Activated CD4-positive, alpha-beta T cell treated with anti-CD3 and anti-CD28 coated beads for 36 hours (primary cell): ENCODE data around the gene LNP1. TPM values are rescaled to one million over a fixed set of nuclear protein-coding genes. Genes with fewer than 3 reads are reported as not detected.
A peak's percentile ranks its signal among the peaks of the same experiment; 100 is the strongest.
"Not testable (repeated sequence)": the region's sequence is repeated elsewhere in the genome, so short reads cannot be mapped to it uniquely, and the experiment has no call there.

Experiments used
- ATAC-seq: fragments of 200-7000 bp; cut with Tn5 transposase; one replicate; pipeline ENCODE4 v1.10.0; 2021; ENCODE audit warnings: mild to moderate bottlenecking, moderate library complexity
- CTCF ChIA-PET: fragments of 350-600 bp; sonication (Branson Sonifier 250); formaldehyde crosslinking; loops from one replicate; lab custom pipeline; 2021; ENCODE audit warnings: antibody characterized with exemption; lab: Charles Lee
- POLR2A ChIA-PET: fragments of 350-600 bp; sonication (Branson Sonifier 250); formaldehyde crosslinking; loops from one replicate; lab custom pipeline; 2021; ENCODE audit warnings: antibody characterized with exemption, inconsistent platforms; lab: Charles Lee
- DNase-seq: peaks from one replicate; pipeline ENCODE4 v3.0.0-alpha.2; 2020
- H3K27ac Mint-ChIP-seq: one replicate; pipeline ENCODE4 v1.8.0; 2021; ENCODE audit warnings: mixed read lengths
- H3K27me3 Mint-ChIP-seq: one replicate; pipeline ENCODE4 v1.8.0; 2021; ENCODE audit warnings: mixed read lengths
- H3K36me3 Mint-ChIP-seq: one replicate; pipeline ENCODE4 v1.8.0; 2021; ENCODE audit warnings: low read depth, mixed read lengths
- H3K4me1 Mint-ChIP-seq: one replicate; pipeline ENCODE4 v1.8.0; 2021; ENCODE audit warnings: mixed read lengths
- H3K4me3 Mint-ChIP-seq: one replicate; pipeline ENCODE4 v1.8.0; 2021; ENCODE audit warnings: mild to moderate bottlenecking, moderate library complexity, mixed read lengths
- H3K9me3 Mint-ChIP-seq: one replicate; pipeline ENCODE4 v1.8.0; 2021; ENCODE audit warnings: low read depth, mixed read lengths
- intact Hi-C, 2 experiments: fragments of 100-400 bp; cut with DNase I in 1 of 2; cut with micrococcal nuclease in 1 of 2; formaldehyde crosslinking; loops; one replicate each; pipeline versions ENCODE4 v1.14.2 to v1.15.1; 2022 to 2024; cut with DNase I, micrococcal nuclease
- total RNA-seq, 2 experiments: library from RNA; stranded (reverse); gene quantifications; one replicate each; pipeline ENCODE4 v1.2.3, GENCODE V29; 2021

The LNP1 gene
- total RNA-seq, 2 experiments from 2014 or later, result 1.7 TPM

DNA sequence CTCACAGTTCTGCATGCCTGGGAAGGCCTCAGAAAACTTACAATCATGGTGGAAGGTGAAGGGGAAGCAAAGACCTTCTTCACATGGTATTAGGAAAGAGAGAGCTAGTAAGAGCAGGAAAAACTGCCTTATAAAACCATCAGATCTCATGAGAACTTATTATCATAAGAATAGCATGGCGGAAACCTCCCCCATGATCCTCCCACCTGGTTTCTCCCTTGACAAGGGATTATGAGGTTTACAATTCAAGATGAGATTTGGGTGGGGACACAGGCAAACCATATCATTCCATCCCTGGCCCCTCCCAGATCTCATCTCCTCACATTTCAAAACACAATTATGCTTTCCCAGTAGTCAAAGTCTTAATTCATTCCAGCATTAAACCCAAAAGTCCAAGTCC, 56.5 kb downstream of the LNP1 start:
- Mint-ChIP-seq H3K36me3 (no peaks in the 10 kb centered on the region), H3K27me3 (no peaks in the 10 kb centered on the region), H3K4me1 (no peaks in the 10 kb centered on the region), H3K27ac (no peak overlapping the region), H3K9me3 (no peaks in the 10 kb centered on the region), H3K4me3 (no peak overlapping the region)
- CTCF ChIA-PET, result interaction anchor here (0.7 to 1.0 kb wide), 2 partner anchors 43 to 133 kb away, joined by 3 read pairs; no protein-coding TSS in a partner anchor
- intact Hi-C loops, result no loop called here
- POLR2A ChIA-PET, result no interaction called here
- DNase-seq, result no peak
- ATAC-seq, result no peak

DNA sequence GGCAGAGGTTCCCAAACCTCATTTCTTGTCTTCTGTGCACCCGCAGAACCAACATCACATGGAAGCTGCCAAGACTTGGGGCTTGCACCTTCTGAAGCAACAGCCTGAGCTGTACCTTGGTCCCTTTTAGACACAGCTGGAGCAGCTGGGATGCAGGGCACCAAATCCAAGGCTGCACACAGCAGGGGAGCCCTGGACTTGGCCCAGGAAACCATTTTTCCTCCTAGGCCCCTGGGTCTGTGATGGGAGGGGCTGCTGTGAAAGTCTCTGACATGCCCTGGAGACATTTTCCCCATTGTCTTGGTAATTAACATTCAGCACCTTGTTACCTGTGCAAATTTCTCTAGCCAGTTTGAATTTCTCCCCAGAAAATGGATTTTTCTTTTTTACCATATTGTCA, 57.5 kb downstream of the LNP1 start:
- Mint-ChIP-seq H3K4me3 (no peak overlapping the region), H3K9me3 (no peaks in the 10 kb centered on the region)
- CTCF ChIA-PET, result interaction anchor here (1.4 kb wide), 1 partner anchor 17 kb away, joined by 3 read pairs; no protein-coding TSS in a partner anchor

GRCh38 chr3:100463002-100463401, 61.7 kb downstream of the LNP1 start:
- intact Hi-C loops, result loop anchor here (1.0 to 5.0 kb wide), 5 partner anchors 127 to 919 kb away; no protein-coding TSS in a partner anchor
- CTCF ChIA-PET, result interaction anchor here (0.5 to 5.0 kb wide), 26 partner anchors 12 to 845 kb away, joined by 3 to 73 read pairs (median 3); partner anchors contain the start of gene TMEM45A
- ATAC-seq (peak; percentile 94), DNase-seq (peak; percentile 22)
- H3K27ac Mint-ChIP-seq, result no peak overlapping the region
- no peaks in the 10 kb centered on the region for H3K4me1 Mint-ChIP-seq
- H3K9me3 Mint-ChIP-seq, result peaks cover 3% of the 10 kb centered on the region
- H3K27me3 Mint-ChIP-seq, result peaks cover 2% of the 10 kb centered on the region
- POLR2A ChIA-PET, result interaction anchor here (0.6 kb wide), 2 partner anchors 69 to 157 kb away, joined by 3 read pairs; no protein-coding TSS in a partner anchor
- no peak overlapping the region for H3K4me3 Mint-ChIP-seq
- no peaks in the 10 kb centered on the region for H3K36me3 Mint-ChIP-seq

More for the DNA sequence above, 57.5 kb downstream of the LNP1 start:
- no peak for ATAC-seq
- Mint-ChIP-seq H3K27ac (no peak overlapping the region), H3K27me3 (peaks cover 2% of the 10 kb centered on the region), H3K36me3 (no peaks in the 10 kb centered on the region), H3K4me1 (no peaks in the 10 kb centered on the region)
- POLR2A ChIA-PET, result no interaction called here
- intact Hi-C loops, result no loop called here
- DNase-seq, result no peak

DNA sequence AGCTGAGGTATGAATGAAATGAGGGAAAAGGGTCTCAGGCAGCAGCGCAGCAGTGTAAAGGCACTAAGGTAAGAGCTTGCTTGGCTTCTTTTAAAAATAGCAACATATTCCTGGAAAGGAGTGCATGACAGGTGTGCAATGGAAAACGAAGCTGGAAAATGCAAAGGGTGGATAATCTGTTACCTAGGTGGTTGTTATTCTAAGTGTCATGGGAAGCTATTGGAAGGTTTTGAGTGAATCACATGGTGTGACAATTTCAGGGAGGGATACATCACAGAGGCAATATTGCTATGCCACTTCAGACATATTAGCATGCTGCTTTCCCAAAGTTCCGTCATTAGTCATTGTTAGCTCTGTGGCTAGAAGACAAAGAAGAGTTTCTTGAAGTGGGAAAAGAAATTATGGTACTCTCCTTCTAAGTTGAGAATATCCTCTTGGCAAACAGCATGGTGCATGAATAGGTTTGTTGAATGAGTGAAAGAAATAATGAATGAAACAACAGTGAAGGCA, 62.4 kb downstream of the LNP1 start:
- H3K36me3 Mint-ChIP-seq, result peaks cover 2% of the 10 kb centered on the region
- H3K9me3 Mint-ChIP-seq, result peaks cover 7% of the 10 kb centered on the region
- peaks cover 2% of the 10 kb centered on the region for H3K27me3 Mint-ChIP-seq
- intact Hi-C loops, result loop anchor here (1.0 to 5.0 kb wide), 5 partner anchors 127 to 919 kb away; no protein-coding TSS in a partner anchor
- H3K4me1 Mint-ChIP-seq, result no peaks in the 10 kb centered on the region
- ChIA-PET POLR2A (interaction anchor here (0.6 kb wide), 3 partner anchors 69 to 574 kb away, joined by 3 read pairs; no protein-coding TSS in a partner anchor), CTCF (interaction anchor here (0.6 to 5.0 kb wide), 12 partner anchors 15 to 282 kb away, joined by 3 to 73 read pairs (median 4); no protein-coding TSS in a partner anchor)
- DNase-seq (no peak), ATAC-seq (no peak)
- H3K27ac Mint-ChIP-seq, result no peak overlapping the region
- H3K4me3 Mint-ChIP-seq, result no peak overlapping the region

GRCh38 chr3:100465892-100466777, 64.8 kb downstream of the LNP1 start:
- intact Hi-C loops, result no loop called here
- ChIA-PET POLR2A (no interaction called here), CTCF (interaction anchor here (0.6 to 1.3 kb wide), 5 partner anchors 16 to 245 kb away, joined by 3 to 4 read pairs (median 3); no protein-coding TSS in a partner anchor)
- peak; percentile 52 for ATAC-seq
- Mint-ChIP-seq H3K27ac (no peak overlapping the region), H3K4me3 (no peak overlapping the region), H3K36me3 (peaks cover 6% of the 10 kb centered on the region), H3K9me3 (peaks cover 14% of the 10 kb centered on the region), H3K4me1 (no peaks in the 10 kb centered on the region), H3K27me3 (peaks cover 2% of the 10 kb centered on the region)
- DNase-seq, result no peak

- Mint-ChIP-seq H3K9me3 (peaks cover 14% of the 10 kb centered on the region), H3K36me3 (peaks cover 6% of the 10 kb centered on the region), H3K4me1 (no peaks in the 10 kb centered on the region), H3K27me3 (peaks cover 2% of the 10 kb centered on the region), H3K4me3 (no peak overlapping the region), H3K27ac (no peak overlapping the region)
- ChIA-PET POLR2A (no interaction called here), CTCF (interaction anchor here (1.3 to 1.5 kb wide), 2 partner anchors 122 to 124 kb away, joined by 3 to 4 read pairs; no protein-coding TSS in a partner anchor)
- no peak for DNase-seq
- intact Hi-C loops, result no loop called here
- ATAC-seq, result no peak
Observed at GRCh38 chr3:100467133-100467532, 65.8 kb downstream of the LNP1 start.

GRCh38 chr3:100468676-100469075, 67.3 kb downstream of the LNP1 start:
- peaks cover 6% of the 10 kb centered on the region for H3K36me3 Mint-ChIP-seq
- no peak overlapping the region for H3K4me3 Mint-ChIP-seq
- DNase-seq, result no peak
- peaks cover 14% of the 10 kb centered on the region for H3K9me3 Mint-ChIP-seq
- H3K4me1 Mint-ChIP-seq, result no peaks in the 10 kb centered on the region
- no peak for ATAC-seq
- no peak overlapping the region for H3K27ac Mint-ChIP-seq
- intact Hi-C loops, result no loop called here
- peaks cover under 1% of the 10 kb centered on the region for H3K27me3 Mint-ChIP-seq
- ChIA-PET CTCF (interaction anchor here (0.7 to 1.5 kb wide), 3 partner anchors 63 to 123 kb away, joined by 3 to 4 read pairs (median 3); no protein-coding TSS in a partner anchor), POLR2A (no interaction called here)

- intact Hi-C loops, result no loop called here
- ATAC-seq, result no peak
- POLR2A ChIA-PET, result interaction anchor here (0.6 kb wide), 1 partner anchor 87 kb away, joined by 7 read pairs; no protein-coding TSS in a partner anchor
- Mint-ChIP-seq H3K4me3 (no peak overlapping the region), H3K27me3 (no peaks in the 10 kb centered on the region), H3K27ac (no peak overlapping the region), H3K36me3 (peaks cover 6% of the 10 kb centered on the region), H3K9me3 (peaks cover 14% of the 10 kb centered on the region), H3K4me1 (no peaks in the 10 kb centered on the region)
- CTCF ChIA-PET, result interaction anchor here (0.7 kb wide), 1 partner anchor 366 kb away, joined by 3 read pairs; no protein-coding TSS in a partner anchor
- no peak for DNase-seq
Observed at GRCh38 chr3:100470951-100471350, 69.6 kb downstream of the LNP1 start.

DNA sequence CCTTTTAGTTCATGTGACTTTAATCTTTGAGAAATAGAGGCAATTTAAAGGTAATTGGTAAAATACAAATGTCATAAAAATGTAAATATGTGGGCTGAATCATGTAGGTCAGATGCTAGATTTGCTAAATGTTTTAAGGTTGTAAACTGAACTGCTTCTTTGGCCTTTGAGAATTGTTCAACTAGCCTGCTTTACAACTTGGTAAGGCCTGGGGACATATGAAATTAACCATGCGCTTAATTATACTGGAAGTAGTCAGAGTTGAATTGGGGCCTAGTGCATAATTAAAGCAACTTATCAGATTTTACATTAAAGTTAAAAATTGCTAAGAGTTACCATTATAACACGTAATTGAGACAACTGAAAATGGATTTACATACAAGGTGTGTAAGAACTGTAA, 70.1 kb downstream of the LNP1 start:
- Mint-ChIP-seq H3K4me1 (no peaks in the 10 kb centered on the region), H3K4me3 (no peak overlapping the region), H3K36me3 (peaks cover 6% of the 10 kb centered on the region), H3K9me3 (peaks cover 14% of the 10 kb centered on the region), H3K27me3 (peaks cover 3% of the 10 kb centered on the region), H3K27ac (no peak overlapping the region)
- ATAC-seq (no peak), DNase-seq (no peak)
- CTCF ChIA-PET, result interaction anchor here (0.7 kb wide), 1 partner anchor 365 kb away, joined by 3 read pairs; no protein-coding TSS in a partner anchor
- intact Hi-C loops, result no loop called here
- POLR2A ChIA-PET, result interaction anchor here (0.6 kb wide), 1 partner anchor 88 kb away, joined by 7 read pairs; no protein-coding TSS in a partner anchor

DNA sequence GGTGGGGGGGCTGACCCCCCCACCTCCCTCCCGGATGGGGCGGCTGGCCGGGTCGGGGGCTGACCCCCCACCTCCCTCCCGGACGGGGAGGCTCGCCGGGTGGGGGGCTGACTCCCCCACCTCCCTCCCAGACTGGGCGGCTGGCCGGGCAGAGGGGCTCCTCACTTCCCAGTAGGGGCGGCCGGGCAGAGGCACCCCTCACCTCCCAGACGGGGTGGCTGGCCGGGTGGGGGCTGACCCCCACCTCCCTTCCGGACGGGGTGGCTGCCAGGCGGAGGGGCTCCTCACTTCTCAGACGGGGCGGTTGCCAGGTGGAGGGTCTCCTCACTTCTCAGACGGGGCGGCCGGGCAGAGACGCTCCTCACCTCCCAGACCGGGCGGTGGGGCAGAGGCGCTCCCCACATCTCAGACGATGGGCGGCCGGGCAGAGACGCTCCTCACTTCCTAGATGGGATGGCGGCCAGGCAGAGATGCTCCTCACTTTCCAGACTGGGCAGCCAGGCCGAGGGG, 76.6 kb downstream of the LNP1 start:
- intact Hi-C loops, ATAC-seq, DNase-seq, H3K4me3 Mint-ChIP-seq, H3K27me3 Mint-ChIP-seq, H3K27ac Mint-ChIP-seq, CTCF ChIA-PET, H3K36me3 Mint-ChIP-seq, H3K4me1 Mint-ChIP-seq, H3K9me3 Mint-ChIP-seq, POLR2A ChIA-PET: not testable (repeated sequence)

GRCh38 chr3:100478521-100478920, 77.2 kb downstream of the LNP1 start:
- H3K36me3 Mint-ChIP-seq, ATAC-seq, DNase-seq, H3K4me3 Mint-ChIP-seq, H3K4me1 Mint-ChIP-seq, POLR2A ChIA-PET, H3K27ac Mint-ChIP-seq, intact Hi-C loops, H3K9me3 Mint-ChIP-seq, CTCF ChIA-PET: not testable (repeated sequence)
- H3K27me3 Mint-ChIP-seq, result peaks cover 10% of the 10 kb centered on the region
